ENCODE results near the gene MOB3B. TPM values are rescaled to one million over a fixed set of nuclear protein-coding genes. Genes with fewer than 3 reads are reported as not detected.

MOB3B gene
- total and polyA plus RNA-seq, 10 of the 15 experiments (the other 5 are each of a cell fraction or from before 2014, with no cell fraction given), result 0.44 to 2.7 (median 0.91) TPM

DNA sequence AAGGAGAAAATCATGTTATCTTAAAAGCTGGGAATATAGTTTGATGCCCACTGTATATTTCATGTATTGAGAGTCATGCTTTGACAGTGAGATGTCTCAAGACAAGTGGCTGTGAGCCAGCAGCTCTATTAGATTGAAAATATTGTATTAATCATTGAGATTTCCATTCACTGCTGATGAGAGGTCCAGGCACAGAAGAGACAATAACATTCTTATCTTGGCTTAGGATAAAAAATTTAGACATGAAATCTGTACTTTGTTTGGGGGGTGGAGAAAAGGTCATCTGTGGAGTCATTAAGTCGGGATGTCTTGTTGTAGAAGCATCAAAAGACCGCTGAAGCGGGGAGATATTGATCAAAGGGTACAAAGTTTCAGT, 134.8 kb downstream of the MOB3B start:
- CTCF ChIA-PET, result interaction anchor here (3.3 kb wide), 1 partner anchor 17 kb away, joined by 12 read pairs; no protein-coding TSS in a partner anchor
- no TSS peak for BruUV-seq (replicated peaks)

More for the DNA sequence above, 134.8 kb downstream of the MOB3B start:
- FAIRE-seq, result no peak
- TF ChIP-seq ZNF622 (IDR thresholded peaks at IDR 0.05) (no peak), RAD21 (IDR thresholded peaks at IDR 0.05; ENCODE audit: insufficient read depth, low read depth, low read length) (no peak), NFXL1 (IDR thresholded peaks at IDR 0.05; ENCODE audit: borderline replicate concordance) (no peak), MYB (IDR thresholded peaks at IDR 0.05; ENCODE audit: borderline replicate concordance, low read depth, low read length) (no peak), ZBED1 (IDR thresholded peaks at IDR 0.05; ENCODE audit: borderline replicate concordance) (no peak), TARDBP (IDR thresholded peaks at IDR 0.05; ENCODE audit: borderline replicate concordance) (no peak), PAX5 (IDR thresholded peaks at IDR 0.05; ENCODE audit: borderline replicate concordance, low read depth, low read length) (no peak), RBBP5 (conservative IDR thresholded peaks at IDR 0.05) (no peak)
- TF ChIP-seq, protein P1, sequence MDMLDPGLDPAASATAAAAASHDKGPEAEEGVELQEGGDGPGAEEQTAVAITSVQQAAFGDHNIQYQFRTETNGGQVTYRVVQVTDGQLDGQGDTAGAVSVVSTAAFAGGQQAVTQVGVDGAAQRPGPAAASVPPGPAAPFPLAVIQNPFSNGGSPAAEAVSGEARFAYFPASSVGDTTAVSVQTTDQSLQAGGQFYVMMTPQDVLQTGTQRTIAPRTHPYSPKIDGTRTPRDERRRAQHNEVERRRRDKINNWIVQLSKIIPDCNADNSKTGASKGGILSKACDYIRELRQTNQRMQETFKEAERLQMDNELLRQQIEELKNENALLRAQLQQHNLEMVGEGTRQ (IDR thresholded peaks at IDR 0.05; ENCODE audit: borderline replicate concordance, low read depth, low read length), result no peak
- TF ChIP-seq, protein P2, sequence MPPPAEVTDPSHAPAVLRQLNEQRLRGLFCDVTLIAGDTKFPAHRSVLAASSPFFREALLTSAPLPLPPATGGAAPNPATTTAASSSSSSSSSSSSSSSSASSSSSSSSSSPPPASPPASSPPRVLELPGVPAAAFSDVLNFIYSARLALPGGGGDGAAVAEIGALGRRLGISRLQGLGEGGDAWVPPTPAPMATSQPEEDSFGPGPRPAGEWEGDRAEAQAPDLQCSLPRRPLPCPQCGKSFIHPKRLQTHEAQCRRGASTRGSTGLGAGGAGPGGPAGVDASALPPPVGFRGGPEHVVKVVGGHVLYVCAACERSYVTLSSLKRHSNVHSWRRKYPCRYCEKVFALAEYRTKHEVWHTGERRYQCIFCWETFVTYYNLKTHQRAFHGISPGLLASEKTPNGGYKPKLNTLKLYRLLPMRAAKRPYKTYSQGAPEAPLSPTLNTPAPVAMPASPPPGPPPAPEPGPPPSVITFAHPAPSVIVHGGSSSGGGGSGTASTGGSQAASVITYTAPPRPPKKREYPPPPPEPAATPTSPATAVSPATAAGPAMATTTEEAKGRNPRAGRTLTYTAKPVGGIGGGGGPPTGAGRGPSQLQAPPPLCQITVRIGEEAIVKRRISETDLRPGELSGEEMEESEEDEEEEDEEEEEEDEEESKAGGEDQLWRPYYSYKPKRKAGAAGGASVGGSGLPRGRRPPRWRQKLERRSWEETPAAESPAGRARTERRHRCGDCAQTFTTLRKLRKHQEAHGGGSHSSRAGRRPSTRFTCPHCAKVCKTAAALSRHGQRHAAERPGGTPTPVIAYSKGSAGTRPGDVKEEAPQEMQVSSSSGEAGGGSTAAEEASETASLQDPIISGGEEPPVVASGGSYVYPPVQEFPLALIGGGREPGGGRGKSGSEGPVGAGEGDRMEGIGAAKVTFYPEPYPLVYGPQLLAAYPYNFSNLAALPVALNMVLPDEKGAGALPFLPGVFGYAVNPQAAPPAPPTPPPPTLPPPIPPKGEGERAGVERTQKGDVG (CRISPR knock-in tag; IDR thresholded peaks at IDR 0.05), result no peak
- in situ Hi-C loops (cut with MboI), result no loop called here
- POLR2A ChIA-PET, result interaction anchor here (0.6 kb wide), 1 partner anchor 605 kb away, joined by 3 read pairs; no protein-coding TSS in a partner anchor
- Histone ChIP-seq H3K4me1 (ENCODE audit: control insufficient read depth, insufficient read depth, low read length) (no peaks in the 10 kb centered on the region), H3K4me2 (ENCODE audit: control insufficient read depth, insufficient read depth) (no peak overlapping the region), H3K9me3 (replicated peaks; ENCODE audit: control insufficient read depth, insufficient read depth, low read length) (no peaks in the 10 kb centered on the region), H3K9ac (ENCODE audit: control insufficient read depth, insufficient read depth, low read length) (no peak overlapping the region), H3K36me3 (ENCODE audit: control insufficient read depth in 2 of 2, insufficient read depth in 2 of 2, low read length in 1 of 2) (no peaks in the 10 kb centered on the region), H4K20me1 (ENCODE audit: control insufficient read depth, insufficient read depth) (no peaks in the 10 kb centered on the region), H3K27ac (ENCODE audit: control insufficient read depth, insufficient read depth) (no peak overlapping the region), H2AFZ (ENCODE audit: control insufficient read depth, low read depth, low read length) (no peak overlapping the region), H3K4me3 (no peak overlapping the region), H3K27me3 (replicated peaks in 1 of 2; ENCODE audit: control insufficient read depth in 2 of 2, insufficient read depth in 2 of 2, low read length in 1 of 2) (no peaks in the 10 kb centered on the region), H3K79me2 (ENCODE audit: control insufficient read depth, insufficient read depth, low read length) (no peaks in the 10 kb centered on the region)
- RAD21 ChIA-PET (ENCODE audit: unreplicated experiment), result interaction anchor here (2.0 kb wide), 1 partner anchor 62 kb away, joined by 6 read pairs; no protein-coding TSS in a partner anchor
- ATAC-seq, result no peak
- no peak for DNase-seq (ENCODE audit: low read depth, low spot score)
- SMC1A ChIA-PET (ENCODE audit: uncharacterized antibody, unreplicated experiment), result interaction anchor here (0.8 to 3.1 kb wide), 4 partner anchors 17 to 41 kb away, joined by 3 to 8 read pairs (median 3); no protein-coding TSS in a partner anchor
- intact Hi-C loops (cut with micrococcal nuclease; ENCODE audit: unreplicated experiment), result loop anchor here (2.0 kb wide), 1 partner anchor 14 kb away; no protein-coding TSS in a partner anchor
- 71% methylated on average over 3 of the region's 3 CpGs for WGBS (ENCODE audit: insufficient coverage, insufficient replicate concordance, low lambda C conversion rate, missing lambda C conversion rate)

Data from GM12878 (cell line).